Measurements from ENCODE around the gene POLR2E. TPM values are rescaled to one million over a fixed set of nuclear protein-coding genes. Genes with fewer than 3 reads are reported as not detected.

Gene POLR2E
- total and polyA plus RNA-seq, 2 of the 13 experiments (the other 11 are each of a cell fraction or from before 2014, with no cell fraction given): 140 to 272 TPM

DNA sequence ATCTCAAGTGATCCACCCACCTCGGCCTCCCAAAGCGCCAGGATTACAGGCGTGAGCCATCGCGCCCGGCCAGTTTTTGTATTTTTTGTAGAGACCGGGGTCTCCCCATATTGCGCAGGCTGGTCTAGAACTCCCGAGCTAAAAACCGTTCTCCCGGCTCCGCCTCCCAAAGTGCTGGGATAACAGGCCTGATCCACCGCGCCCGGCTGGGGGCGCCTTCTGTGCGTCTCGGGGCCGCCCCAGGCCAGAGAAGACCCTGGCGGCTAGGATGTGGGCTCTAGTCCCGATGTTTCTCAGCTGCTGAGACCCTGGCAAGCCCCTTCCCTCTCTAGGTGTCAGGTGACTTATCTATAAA lies 24.6 kb downstream of the POLR2E start:
- ChIA-PET POLR2A (no interaction called here), CTCF (ENCODE audit: low intra/inter-chr PET ratio, low total read pairs) (no interaction called here)
- no peaks in the 10 kb centered on the region for H3K9me3 ChIP-seq (ENCODE audit: low read length)
- TF ChIP-seq, protein P1, sequence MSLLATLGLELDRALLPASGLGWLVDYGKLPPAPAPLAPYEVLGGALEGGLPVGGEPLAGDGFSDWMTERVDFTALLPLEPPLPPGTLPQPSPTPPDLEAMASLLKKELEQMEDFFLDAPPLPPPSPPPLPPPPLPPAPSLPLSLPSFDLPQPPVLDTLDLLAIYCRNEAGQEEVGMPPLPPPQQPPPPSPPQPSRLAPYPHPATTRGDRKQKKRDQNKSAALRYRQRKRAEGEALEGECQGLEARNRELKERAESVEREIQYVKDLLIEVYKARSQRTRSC (CRISPR knock-in tag; IDR thresholded peaks at IDR 0.05; ENCODE audit: low read depth): no peak
- TF ChIP-seq, protein P2, sequence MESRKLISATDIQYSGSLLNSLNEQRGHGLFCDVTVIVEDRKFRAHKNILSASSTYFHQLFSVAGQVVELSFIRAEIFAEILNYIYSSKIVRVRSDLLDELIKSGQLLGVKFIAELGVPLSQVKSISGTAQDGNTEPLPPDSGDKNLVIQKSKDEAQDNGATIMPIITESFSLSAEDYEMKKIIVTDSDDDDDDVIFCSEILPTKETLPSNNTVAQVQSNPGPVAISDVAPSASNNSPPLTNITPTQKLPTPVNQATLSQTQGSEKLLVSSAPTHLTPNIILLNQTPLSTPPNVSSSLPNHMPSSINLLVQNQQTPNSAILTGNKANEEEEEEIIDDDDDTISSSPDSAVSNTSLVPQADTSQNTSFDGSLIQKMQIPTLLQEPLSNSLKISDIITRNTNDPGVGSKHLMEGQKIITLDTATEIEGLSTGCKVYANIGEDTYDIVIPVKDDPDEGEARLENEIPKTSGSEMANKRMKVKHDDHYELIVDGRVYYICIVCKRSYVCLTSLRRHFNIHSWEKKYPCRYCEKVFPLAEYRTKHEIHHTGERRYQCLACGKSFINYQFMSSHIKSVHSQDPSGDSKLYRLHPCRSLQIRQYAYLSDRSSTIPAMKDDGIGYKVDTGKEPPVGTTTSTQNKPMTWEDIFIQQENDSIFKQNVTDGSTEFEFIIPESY (CRISPR knock-in tag; IDR thresholded peaks at IDR 0.05): no peak
- TF ChIP-seq, protein P3, sequence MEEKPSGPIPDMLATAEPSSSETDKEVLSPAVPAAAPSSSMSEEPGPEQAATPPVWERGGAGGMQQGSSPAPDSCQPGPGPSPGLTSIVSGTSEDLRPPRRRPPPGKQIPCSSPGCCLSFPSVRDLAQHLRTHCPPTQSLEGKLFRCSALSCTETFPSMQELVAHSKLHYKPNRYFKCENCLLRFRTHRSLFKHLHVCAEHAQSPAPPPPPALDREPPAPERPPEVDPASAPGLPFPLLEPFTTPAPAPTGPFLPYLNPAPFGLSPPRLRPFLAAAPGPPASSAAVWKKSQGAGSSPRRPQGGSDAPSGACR (CRISPR knock-in tag; IDR thresholded peaks at IDR 0.05): no peak
- TF ChIP-seq NPAS2 (CRISPR knock-in tag; IDR thresholded peaks at IDR 0.05; ENCODE audit: borderline replicate concordance) (no peak), ZNF775 (CRISPR knock-in tag; IDR thresholded peaks at IDR 0.05; ENCODE audit: borderline replicate concordance) (no peak)
- no TSS peak for BruUV-seq (replicated peaks)
- no peak for FAIRE-seq
- H3K36me3 ChIP-seq (replicated peaks in 1 of 2; ENCODE audit: control insufficient read depth in 1 of 2, insufficient read depth in 2 of 2, low read length in 2 of 2): no peaks in the 10 kb centered on the region
- no peak overlapping the region for H2AFZ ChIP-seq (ENCODE audit: low read length)
- no peak overlapping the region for H3K9ac ChIP-seq (ENCODE audit: insufficient read depth, low read depth, low read length)
- no peaks in the 10 kb centered on the region for H3K79me2 ChIP-seq (ENCODE audit: insufficient read depth, low read length)
- DNase-seq (ENCODE audit: low spot score): no peak
- H3K27me3 ChIP-seq (ENCODE audit: control insufficient read depth in 1 of 2, insufficient read depth in 2 of 2, low read length in 2 of 2): no peaks in the 10 kb centered on the region
- intact Hi-C loops (cut with micrococcal nuclease; ENCODE audit: unreplicated experiment) (no loop called here), in situ Hi-C loops (cut with HindIII; ENCODE audit: extremely low pct_ligation_motif_present, low pct_unique_long_range_greater_than_20kb) (no loop called here)
- peaks cover 37% of the 10 kb centered on the region for H3K4me1 ChIP-seq (ENCODE audit: insufficient read depth, low read length)
- H4K20me1 ChIP-seq (ENCODE audit: insufficient read depth, low read length): peaks cover 3% of the 10 kb centered on the region; the same call in 1 of the 2 replicates
- H3K27ac ChIP-seq (ENCODE audit: extremely low read length, insufficient read depth, low read length): no peak overlapping the region
- H3K4me2 ChIP-seq (ENCODE audit: low read depth, low read length): no peak overlapping the region
- ATAC-seq: no peak
- WGBS (ENCODE audit: low lambda C conversion rate): 95% methylated on average over 20 of the region's 21 CpGs
- no peak overlapping the region for H3K4me3 ChIP-seq (replicated peaks in 1 of 3; ENCODE audit: insufficient read depth in 1 of 3, low read depth in 2 of 3, low read length in 3 of 3)
